ENCODE data around the gene TMEM239.
"Not testable (repeated sequence)": the region's sequence is repeated elsewhere in the genome, so short reads cannot be mapped to it uniquely, and the experiment has no call there.

The TMEM239 gene

DNA sequence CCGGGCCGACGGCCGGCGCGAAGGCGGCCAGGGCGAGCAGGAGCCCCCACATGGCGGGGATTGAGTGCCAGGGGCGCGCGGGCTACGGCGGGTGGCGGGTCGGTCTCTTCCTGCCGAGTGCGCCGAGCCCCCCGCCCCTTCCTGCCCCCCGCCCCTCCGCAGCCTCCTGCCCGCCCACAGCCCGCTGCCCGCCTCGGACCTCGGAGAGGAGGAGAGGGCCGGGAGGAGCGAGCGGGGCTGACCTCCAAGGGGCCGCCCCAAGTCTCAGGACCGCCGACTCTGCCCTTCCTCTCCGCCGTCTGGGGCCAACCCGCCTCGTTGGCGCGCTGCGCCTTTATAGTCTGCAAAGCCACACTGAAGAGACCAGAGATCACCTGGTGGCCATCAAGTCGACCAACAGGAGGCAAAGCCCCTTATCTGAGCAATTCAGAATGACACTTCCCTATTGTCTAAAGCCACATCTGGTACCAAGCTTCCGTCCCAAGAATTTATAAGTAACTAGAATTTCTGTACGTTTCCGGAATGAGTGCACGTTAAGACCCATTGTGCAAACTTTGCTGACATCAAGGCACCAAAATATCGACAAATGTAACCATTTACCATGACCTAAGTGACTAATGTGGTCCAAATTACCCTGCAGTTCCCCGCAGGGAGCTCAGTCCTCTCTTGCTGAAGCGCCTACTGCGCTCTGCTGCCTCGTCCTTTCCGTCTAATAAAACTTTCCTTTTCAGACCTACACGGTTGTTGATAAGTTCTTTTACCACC, 15.5 kb upstream of the TMEM239 start, which contains the start of gene CPXM1:
Gene CPXM1, minus strand, starts transcription at position 107 of the 765 bp plus-strand sequence. Its CDS starts 55 bp downstream, at position 52.
- no peak for DNase-seq

DNA sequence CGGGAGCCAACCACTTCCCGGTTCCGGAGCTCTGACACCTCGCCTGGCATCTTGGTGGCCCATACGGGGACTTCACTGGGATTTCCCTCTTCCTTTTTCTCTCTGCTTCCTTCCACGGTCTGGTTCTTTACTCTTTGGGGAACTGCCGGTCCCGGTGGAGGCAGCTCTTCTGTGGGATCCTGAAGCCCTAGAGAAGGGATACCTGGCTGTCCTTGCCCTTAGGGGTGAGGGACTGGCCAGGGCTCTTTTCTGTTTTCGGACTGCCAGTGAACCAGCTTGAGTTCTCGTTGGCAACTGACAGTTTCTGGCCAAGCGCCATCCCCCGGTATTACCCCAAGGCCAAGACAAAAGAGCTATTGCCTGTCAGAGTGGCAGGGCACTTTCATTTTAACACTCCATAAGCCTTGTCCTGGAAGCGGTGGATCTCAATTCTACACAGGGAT, 14.9 kb upstream of the TMEM239 start:
- no peak for DNase-seq

DNA sequence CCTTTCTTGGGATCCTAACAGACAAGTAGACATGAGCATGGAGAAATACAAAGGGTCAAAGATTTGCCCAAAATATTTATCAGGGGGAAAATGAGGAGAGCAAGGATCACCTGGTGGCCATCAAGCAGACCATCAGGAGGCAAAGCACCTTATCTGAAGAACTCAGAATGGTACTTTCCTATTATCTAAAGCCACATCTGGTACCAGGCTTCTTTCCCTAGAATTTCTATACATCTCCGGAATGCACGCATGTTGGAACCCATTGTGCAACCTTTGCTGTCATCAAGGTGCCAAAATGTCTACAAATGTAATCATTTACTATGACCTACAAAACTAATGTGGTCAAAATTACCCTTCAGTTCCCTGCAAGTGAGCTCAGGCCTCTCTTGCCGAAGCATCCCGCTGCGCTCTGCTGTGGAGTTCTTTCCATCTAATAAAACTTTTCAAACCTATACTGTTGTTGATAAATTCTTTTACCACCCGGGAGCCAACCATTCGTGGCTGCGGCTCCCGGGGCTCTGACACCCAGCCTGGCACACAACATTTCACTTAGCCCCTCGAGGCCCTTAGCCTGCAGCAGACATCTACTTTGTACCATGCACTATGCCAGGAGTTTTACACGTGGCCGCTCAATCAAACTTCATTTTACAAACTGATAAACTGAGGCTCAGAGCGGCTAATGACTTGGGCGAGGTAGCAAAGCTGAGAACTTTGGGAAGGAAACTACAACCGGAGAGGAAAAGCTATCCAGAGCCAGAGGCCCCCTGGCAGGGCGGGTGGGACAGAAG, 11.9 kb upstream of the TMEM239 start:
- DNase-seq = no peak

DNA sequence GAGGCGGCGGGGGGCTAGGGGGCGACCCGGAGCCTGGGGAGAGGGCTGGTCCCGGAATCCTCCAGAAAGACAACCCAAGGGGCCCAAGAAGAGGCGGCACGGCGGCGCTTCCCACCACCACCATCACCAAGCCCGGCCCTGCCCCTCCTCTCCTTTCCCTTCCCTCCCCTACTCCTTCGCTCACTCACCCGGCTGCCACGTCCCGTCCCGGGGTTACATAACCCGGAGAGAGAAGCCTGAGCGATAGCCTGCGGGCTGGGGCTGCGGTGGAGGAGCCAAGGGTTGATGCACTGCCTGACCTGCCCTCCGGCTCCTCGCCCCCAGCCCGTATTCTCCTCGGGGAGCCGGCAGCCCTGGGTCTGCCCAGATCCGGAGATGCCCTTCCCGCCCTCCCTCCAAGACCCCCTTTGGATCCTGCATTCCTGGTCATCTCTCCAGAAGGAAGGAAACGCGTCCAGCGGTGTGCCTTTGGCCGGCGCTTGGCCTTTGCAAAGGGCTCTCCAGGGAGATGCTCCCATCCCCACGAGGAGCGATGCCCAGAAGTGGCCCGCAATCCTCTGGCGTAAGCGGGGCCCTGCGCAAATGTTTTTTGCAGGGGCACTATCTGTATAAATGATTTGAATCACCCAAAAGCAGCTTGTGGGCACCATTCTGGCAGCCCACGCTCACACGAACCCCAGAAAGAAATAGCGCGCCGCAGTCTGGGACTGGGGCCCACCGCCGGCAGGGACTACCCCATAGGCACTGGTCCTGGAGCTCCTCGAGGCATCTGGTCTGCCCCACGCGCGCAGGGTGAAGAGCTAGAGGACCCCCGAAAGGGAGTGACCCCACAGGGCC, 11.1 kb upstream of the TMEM239 start:
- DNase-seq = no peak

DNA sequence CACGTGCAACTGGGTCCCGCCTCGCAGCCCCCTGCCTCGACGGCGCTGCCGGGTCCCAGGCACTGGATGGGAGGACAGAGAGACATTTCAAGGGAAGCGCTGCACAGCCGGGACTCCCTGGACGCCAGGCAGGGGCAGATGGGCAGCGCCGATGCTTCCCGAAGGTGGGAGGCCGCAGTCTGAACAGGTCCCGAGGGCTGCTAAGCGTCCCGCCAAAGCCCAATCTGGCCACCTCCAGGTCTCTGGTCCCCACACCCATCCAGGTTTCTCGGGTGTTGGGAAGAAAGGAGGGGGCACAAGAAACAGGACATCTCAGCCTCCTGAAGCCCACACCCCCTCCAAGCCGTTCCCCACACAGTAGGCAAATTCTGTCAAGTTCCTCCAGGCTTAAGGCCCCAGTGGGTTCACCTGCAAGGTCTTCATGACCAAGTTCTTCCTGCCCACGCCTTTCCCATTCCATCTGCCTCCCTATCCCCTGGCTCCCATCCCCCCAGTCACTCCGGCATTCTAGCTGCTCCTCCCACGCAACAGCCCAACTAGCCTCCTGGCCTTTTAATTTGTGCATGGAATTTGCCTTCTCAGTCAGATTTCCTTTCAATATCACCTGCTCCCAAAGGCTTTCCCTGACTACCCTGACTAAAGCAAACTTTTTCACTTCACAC, 10.3 kb upstream of the TMEM239 start:
- no peak for DNase-seq

GRCh38 chr20:2806351-2806701, 9.8 kb upstream of the TMEM239 start:
- no peak for DNase-seq

- DNase-seq = no peak
Observed at GRCh38 chr20:2807019-2807418, 9.1 kb upstream of the TMEM239 start.

GRCh38 chr20:2807929-2808328, 8.2 kb upstream of the TMEM239 start:
- not testable (repeated sequence) for DNase-seq

DNA sequence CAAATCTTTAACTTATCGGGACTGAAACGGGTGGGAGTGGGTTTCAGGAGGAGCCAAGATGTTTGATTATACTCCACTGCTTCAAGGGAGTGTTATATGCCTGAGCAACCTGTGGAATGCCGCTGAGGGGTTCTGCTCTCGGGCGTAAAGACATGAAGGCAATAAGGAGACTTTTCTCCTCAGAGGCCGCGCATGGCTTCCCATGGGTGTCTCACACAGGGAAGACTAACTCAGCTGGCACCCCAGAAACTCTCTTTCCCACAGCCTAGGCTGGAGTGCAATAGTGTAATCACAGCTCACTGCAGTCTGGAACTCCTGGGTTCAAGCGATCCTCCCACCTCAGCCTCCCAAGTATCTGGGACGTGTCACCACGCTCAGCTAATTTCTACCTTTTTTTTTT, 6.5 kb upstream of the TMEM239 start:
- no peak for DNase-seq

DNA sequence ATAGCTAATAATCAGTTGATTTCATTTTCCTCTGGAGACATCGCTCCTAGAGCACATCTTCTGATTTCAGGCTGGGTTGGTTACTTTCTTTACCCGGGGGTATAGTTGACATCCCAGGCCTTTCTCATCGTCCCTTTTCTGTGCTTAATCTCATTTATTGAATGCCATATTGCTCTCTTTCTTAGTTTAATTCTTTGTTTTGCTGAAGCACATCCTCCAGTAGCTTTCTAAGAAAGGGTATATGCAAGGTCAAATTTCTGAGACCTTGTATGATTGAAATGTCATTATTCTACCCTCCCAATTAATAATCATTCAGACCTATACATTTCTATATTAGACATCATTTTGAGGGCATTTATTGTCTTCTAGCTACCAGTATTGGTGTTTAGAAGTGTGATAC, 4.0 kb upstream of the TMEM239 start:
- no peak for DNase-seq

- no peak for DNase-seq
Observed at GRCh38 chr20:2814076-2814475, 2.1 kb upstream of the TMEM239 start.

DNA sequence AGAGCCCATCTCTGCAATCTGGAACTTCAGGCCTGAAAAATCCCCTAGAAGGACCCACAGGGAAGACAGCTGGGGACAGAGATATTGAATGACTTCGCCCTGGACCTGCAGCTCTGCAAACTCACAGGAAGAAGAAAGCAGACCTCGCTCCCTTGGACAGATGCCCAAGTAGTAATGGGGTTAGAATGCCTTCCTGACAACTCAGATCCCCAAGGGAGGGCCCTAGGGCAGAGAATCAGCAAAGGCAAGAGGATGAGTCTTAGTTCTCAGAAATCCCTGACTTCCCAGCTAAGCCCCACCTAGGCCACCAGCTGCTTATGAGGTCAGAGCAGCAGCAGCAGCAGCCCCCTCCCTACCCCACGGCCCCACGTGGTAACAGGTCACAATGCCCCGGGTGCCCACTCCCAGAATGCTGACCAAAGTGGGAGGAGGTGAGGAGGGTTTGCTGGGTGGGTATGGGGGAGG, 1.5 kb upstream of the TMEM239 start, which contains the start of gene C20orf141:
Gene C20orf141, plus strand, starts transcription at position 401 of the 465 bp plus-strand sequence. CDS start 198 bp downstream, outside the sequence.
- DNase-seq = no peak

GRCh38 chr20:2815242-2815900, 793 bp upstream of the TMEM239 start:
- DNase-seq = no peak

DNA sequence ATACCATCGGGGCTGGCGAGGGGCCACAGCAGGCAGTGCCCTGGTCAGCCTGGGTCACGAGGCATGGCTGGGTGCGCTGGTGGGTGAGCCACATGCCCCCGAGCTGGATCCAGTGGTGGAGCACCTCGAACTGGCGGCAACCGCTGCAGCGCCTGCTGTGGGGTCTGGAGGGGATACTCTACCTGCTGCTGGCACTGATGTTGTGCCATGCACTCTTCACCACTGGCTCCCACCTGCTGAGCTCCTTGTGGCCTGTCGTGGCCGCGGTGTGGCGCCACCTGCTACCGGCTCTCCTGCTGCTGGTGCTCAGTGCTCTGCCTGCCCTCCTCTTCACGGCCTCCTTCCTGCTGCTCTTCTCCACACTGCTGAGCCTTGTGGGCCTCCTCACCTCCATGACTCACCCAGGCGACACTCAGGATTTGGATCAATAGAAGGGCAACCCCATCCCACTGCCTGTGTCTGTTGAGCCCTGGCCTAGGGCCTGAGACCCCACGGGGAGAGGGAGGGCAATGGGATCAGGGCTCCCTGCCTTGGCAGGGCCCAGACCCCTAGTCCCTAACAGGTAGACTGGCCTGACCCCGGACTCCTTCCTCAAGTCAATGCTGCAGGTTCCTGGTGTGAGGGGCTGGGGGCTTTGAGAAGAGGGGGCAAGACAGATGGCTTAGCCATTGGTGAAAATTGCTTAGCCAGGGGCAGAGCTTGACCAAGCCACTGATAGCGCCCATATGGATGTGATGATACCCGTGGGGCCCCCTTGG, 598 bp downstream of the TMEM239 start:
- DNase-seq = no peak

GRCh38 chr20:2817341-2817726, 1.2 kb downstream of the TMEM239 start:
- DNase-seq = no peak

- DNase-seq = no peak
Observed at GRCh38 chr20:2817891-2818595, 1.9 kb downstream of the TMEM239 start.

GRCh38 chr20:2820084-2820895, 4.1 kb downstream of the TMEM239 start:
- no peak for DNase-seq

DNA sequence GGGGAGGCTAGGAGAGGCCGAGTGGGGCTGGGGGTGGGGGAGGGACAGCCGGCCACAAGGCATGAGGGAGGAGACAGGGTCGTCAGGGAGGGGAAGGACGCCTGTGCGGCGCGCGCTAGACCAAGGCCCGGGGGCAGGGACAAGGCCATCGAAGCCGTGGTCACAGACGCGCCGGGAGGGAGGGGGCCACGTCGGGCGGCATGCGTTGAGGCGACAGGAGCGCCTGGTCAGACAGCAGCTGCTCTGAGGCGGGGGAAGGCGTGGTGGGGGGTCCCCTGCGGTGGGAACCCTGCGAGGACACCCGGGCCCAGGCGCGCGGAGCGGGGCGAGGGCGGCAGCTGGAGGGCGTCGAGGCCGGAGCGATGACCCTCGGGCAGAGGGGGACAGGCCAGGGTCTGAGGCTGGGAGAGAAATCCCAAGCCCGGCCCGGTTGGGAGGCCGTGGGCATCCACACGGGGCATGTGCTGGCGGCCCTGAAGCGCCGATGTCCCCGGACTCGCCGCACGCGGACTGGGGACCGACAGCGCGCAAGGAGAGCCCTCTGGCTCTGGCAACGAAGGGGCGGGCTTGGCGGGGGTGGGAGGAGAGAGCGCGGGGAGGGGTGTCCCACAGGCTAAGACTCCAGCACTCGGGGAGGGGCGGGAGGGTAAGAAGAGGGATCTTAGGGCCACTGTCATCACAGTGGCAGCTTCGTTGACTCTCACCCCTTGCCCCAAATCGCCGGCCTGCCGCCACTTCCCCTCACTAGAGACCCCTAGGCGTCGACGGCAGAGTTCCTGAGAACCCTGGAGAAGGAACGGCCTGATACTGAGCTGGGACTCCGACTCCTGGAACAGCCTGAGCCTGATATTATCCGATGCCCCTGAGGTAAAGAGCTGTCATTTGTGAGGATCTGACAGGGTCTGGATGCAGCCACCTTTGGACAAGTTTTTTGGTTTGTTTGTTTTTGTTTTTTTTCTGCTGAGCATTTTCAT, 5.0 kb downstream of the TMEM239 start:
- no peak for DNase-seq

Measured in NCI-H2107 (cell line).